ENCODE measurements around the gene WDFY4. TPM values are rescaled to one million over a fixed set of nuclear protein-coding genes. Genes with fewer than 3 reads are reported as not detected.

WDFY4 gene
- total RNA-seq, 8 experiments from 2014 or later = 0.05 to 2.0 (median 0.13) TPM; not detected in 1

DNA sequence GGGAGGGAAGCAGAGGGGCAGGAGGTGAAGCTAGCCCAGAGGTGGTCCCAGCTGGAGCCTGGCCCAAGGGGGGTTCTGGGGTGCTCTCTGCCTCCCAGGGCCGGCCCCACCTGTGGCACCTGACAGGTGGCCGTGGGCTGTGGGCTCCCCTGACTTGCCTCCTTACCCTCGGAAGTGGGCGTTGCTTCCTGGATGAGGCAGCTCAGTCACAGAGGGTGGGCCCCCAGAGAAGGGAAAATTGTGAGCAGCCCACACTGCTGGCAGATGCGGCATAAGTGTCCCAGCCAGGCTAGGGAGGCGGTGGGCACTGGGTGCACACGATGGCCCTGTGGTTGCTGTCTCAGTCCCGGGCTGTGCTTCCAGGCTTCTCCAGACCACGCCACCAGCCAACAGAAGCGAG lies 136.0 kb downstream of the WDFY4 start:
- ATAC-seq (replicated peaks in 6 of 8) = no peak
- Histone ChIP-seq H3K4me3 (no peak overlapping the region), H3K27ac (no peak overlapping the region), H3K4me1 (replicated peaks in 1 of 2) (no peaks in the 10 kb centered on the region)
- 60 to 92% (median 74%) methylated on average over 1 to 4 of the region's 10 CpGs; no CpG with 5 or more reads in 6 of the 10 experiments for WGBS, 10 experiments
- in situ Hi-C loops (cut with MboI; ENCODE audit: low pct_unique_long_range_greater_than_20kb in 2 of 9, low sequenced_read_pairs in 9 of 9, unreplicated experiment in 9 of 9) = no loop called here

DNA sequence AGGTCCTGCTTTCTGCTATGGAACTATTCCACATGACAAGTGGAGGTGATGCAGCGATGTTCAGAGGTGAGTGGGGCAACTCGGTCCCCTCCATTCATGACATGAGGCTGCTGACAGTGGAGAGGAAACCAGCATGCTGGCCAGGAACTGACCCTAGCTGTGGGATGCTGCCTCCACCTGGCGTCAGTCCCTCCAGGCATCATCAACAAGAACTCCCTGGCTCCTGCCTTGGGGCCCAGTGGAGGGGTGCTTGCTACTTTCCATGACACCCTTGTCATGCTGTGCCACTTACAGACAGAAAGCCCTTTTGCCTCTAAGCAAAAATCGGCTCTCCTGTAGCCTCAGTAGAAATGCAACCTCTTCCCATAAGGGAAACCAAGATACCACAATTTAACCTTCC lies 136.4 kb downstream of the WDFY4 start:
- H3K27ac ChIP-seq = no peak overlapping the region
- no peaks in the 10 kb centered on the region for H3K4me1 ChIP-seq (replicated peaks in 1 of 2)
- in situ Hi-C loops (cut with MboI; ENCODE audit: low pct_unique_long_range_greater_than_20kb in 2 of 9, low sequenced_read_pairs in 9 of 9, unreplicated experiment in 9 of 9) = no loop called here
- ATAC-seq (replicated peaks in 6 of 8) = no peak
- 40 to 86% (median 69%) methylated on average over 1 to 2 of the region's 4 CpGs; no CpG with 5 or more reads in 5 of the 10 experiments for WGBS, 10 experiments
- H3K4me3 ChIP-seq = no peak overlapping the region

DNA sequence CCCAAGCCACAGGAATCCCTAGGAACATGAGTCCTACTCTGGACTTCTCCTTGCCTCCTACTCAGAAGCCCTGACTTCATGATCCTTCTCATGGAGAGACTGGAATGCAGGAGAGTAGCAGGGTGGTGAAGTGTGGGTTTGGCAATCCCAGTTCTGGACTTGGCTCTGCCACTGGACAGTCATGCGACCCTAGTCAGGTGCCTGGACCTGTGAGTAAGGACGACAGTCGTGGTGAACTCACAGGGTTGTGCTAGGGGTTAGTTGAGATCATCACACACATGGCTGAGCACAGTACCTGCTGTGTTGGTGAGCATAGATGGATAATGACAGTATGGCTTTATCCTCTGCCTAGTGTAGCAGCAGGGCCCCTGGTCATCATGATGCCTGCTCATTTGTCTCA lies 137.0 kb downstream of the WDFY4 start:
- no peak for ATAC-seq (replicated peaks in 6 of 8)
- Histone ChIP-seq H3K4me3 (no peak overlapping the region), H3K4me1 (replicated peaks in 1 of 2) (no peaks in the 10 kb centered on the region), H3K27ac (no peak overlapping the region)
- in situ Hi-C loops (cut with MboI; ENCODE audit: low pct_unique_long_range_greater_than_20kb in 2 of 9, low sequenced_read_pairs in 9 of 9, unreplicated experiment in 9 of 9) = no loop called here
- WGBS, 10 experiments = 40 to 90% (median 68%) methylated on average over 1 to 3 of the region's 3 CpGs; no CpG with 5 or more reads in 4 of the 10 experiments

DNA sequence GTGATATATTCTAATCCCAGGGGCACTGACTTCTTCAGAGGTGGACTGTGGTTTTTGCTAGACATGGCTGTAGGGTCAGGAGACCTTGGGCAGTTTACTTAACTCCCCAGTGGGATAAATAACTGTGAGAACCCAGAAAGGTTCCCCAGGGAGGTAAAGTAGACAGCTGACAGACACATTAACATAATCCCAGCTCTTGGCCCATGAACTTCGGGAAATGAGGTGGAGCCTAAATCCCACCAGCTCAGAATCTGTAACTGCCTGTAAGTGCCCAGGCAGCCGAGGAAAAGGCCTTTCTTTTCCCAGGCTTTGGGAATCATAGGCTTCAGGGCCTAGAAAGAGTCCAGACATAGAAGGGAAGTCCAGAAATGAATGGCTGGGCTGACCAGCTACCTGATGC lies 149.0 kb downstream of the WDFY4 start:
- in situ Hi-C loops (cut with MboI; ENCODE audit: low pct_unique_long_range_greater_than_20kb in 2 of 9, low sequenced_read_pairs in 9 of 9, unreplicated experiment in 9 of 9) = no loop called here
- Histone ChIP-seq H3K4me3 (no peak overlapping the region), H3K4me1 (replicated peaks in 1 of 2) (no peaks in the 10 kb centered on the region), H3K27ac (no peak overlapping the region)
- ATAC-seq (replicated peaks in 6 of 8) = no peak
- WGBS, 10 experiments = 0 to 80% (median 50%) methylated on average over 1 to 2 of the region's 2 CpGs; no CpG with 5 or more reads in 5 of the 10 experiments

DNA sequence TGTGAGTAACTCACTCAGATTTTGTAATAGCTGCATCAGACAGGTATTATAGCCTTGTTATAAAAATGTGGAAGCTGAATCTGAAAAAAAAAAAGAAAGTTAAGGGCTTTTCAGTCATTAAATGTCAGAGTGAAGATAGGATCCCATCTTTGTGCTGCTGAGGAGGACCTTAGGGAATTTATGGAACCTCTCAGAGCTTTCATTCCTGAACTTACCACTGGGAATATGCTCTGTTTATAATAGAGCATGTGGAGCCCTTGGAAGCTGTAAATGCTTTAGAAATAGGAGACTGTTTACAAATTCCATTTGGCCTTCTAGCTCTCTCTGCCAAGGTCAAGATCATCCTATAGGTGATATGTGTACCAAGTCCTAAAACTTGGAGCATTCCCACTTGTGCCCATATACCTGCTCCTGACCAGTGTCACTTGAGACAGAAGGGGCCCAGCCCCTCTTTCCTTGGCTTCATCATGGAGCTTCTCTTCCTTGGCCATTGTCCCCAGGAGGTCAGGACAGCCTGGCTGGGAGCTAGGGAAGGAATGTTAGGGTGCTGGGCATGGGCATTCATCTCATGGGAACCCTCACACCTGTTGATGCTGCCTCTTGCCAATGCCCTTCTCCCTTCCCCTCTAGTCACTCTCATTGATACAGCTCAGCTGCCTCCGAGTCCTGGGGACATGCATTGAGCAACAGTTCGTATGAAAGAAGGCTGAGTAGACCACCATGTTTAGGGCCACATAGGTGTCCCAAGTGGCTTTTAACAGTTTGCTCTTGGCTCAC lies 149.7 kb downstream of the WDFY4 start:
- WGBS, 10 experiments = 38 to 80% (median 60%) methylated on average over 1 to 2 of the region's 2 CpGs; no CpG with 5 or more reads in 5 of the 10 experiments
- H3K4me3 ChIP-seq = no peak overlapping the region
- in situ Hi-C loops (cut with MboI; ENCODE audit: low pct_unique_long_range_greater_than_20kb in 2 of 9, low sequenced_read_pairs in 9 of 9, unreplicated experiment in 9 of 9) = no loop called here

DNA sequence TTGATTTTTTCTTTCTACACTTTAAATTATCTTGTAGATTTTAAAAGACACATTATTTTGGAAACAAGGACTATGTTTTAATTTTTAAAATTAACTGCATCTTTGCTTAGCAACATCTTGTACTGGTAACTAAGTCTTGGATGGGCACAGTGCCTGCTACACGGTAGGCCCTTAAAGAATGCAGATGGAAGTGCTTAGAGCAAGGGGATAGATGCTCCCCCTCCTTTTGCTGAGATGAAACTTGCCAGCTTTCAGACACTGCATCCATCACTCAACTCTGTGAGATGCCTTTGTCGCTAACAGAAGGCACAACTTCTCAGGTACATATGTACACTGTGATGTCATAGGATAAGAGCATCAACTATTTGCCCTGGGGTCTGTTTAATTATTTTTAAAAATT lies 151.1 kb downstream of the WDFY4 start:
- Histone ChIP-seq H3K27ac (no peak overlapping the region), H3K4me3 (no peak overlapping the region), H3K4me1 (replicated peaks in 1 of 2) (no peaks in the 10 kb centered on the region)
- no peak for ATAC-seq (replicated peaks in 6 of 8)
- WGBS, 10 experiments = 0 to 86% (median 24%) methylated on average over 1 to 2 of the region's 2 CpGs; no CpG with 5 or more reads in 4 of the 10 experiments
- in situ Hi-C loops (cut with MboI; ENCODE audit: low pct_unique_long_range_greater_than_20kb in 2 of 9, low sequenced_read_pairs in 9 of 9, unreplicated experiment in 9 of 9) = no loop called here

More for the DNA sequence above, 149.7 kb downstream of the WDFY4 start:
- Histone ChIP-seq H3K27ac (no peak overlapping the region), H3K4me1 (replicated peaks in 1 of 2) (no peaks in the 10 kb centered on the region)
- ATAC-seq (replicated peaks in 6 of 8) = no peak

DNA sequence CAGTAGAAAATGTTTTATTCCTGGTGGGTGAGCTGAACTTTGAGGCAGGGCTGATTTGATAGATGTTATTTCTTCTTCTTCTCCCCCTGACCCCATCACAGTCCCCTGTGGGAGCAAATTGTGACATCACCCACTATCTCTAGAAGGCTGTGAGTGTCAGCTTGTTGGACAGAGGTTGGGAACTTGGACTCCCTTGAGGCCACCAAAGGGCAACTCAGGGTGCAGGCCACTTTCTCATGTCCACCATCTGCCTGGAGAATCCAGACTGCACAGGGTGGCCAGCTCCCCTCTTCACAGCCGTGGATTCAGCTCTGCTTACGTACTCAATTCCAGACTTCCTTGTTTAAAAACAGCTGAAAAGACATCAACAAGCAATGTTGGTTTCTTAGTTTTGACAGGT lies 151.9 kb downstream of the WDFY4 start:
- Histone ChIP-seq H3K4me1 (replicated peaks in 1 of 2) (no peaks in the 10 kb centered on the region), H3K27ac (no peak overlapping the region), H3K4me3 (no peak overlapping the region)
- ATAC-seq (replicated peaks in 6 of 8) = no peak
- in situ Hi-C loops (cut with MboI; ENCODE audit: low pct_unique_long_range_greater_than_20kb in 2 of 9, low sequenced_read_pairs in 9 of 9, unreplicated experiment in 9 of 9) = no loop called here
- 65 to 100% (median 80%) methylated on average over 1 to 2 of the region's 2 CpGs; no CpG with 5 or more reads in 6 of the 10 experiments for WGBS, 10 experiments

DNA sequence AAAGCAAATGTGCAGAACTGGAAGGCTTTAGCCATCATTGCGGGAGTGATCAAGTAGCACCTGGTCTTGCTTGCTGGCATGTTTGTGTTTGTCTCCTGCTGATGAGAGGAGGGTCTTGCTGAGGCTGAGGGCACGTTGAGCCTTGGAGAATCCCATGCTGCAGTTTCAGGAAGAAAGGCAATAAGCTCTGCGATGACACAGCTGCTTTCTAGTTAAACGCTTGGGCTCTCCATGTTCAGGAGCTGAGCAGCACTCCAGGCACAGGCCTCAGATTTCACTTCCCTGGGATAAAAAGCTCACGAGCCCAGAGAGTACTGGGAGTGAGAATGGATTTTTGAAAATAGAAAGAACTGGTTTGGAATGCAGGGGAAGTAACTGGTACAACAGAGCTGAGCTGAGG lies 154.2 kb downstream of the WDFY4 start:
- H3K4me1 ChIP-seq (replicated peaks in 1 of 2) = no peaks in the 10 kb centered on the region
- WGBS, 10 experiments = 33 to 100% (median 69%) methylated on average over 1 to 4 of the region's 5 CpGs; no CpG with 5 or more reads in 2 of the 10 experiments
- H3K4me3 ChIP-seq = no peak overlapping the region
- in situ Hi-C loops (cut with MboI; ENCODE audit: low pct_unique_long_range_greater_than_20kb in 2 of 9, low sequenced_read_pairs in 9 of 9, unreplicated experiment in 9 of 9) = no loop called here
- no peak for ATAC-seq (replicated peaks in 6 of 8)
- no peak overlapping the region for H3K27ac ChIP-seq

DNA sequence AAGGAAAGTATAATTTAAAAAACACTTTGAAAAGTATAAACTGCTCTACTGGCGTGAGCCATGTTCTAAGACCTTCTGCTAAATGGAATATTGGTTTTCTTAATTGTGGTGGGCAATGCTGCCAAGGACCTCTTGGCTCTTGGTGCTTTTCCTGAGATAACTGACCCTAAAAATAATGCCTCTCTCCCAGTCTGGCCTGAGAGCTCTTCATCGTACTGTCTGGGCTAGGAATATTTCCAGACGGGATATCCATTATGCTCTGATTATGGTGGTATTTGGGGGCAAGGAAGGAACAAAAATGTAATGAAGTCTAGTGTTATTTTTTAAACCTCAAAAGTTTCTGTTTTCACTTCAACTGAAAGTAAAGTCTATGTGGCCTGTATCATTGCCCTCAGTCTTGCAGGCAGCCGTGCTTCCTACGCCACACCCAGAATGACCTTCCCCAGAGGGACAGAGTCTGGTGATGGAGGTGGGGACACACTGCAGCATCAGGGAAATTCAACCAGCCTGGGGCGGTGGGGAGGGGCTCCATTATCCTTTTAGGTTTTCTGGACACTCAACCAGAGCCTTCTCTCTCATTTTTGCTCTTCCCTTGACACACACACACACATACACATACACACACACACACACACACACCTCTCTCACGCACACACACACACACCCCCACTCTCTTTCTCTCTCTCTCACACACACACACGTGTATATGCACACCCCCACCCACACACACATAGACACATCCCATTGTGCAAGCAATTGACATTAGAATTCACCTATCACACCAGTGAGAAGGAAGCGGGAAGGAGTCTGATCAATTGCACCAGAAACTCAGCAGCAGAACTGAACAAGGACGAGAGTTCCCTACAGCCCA lies 155.4 kb downstream of the WDFY4 start:
- 19 to 100% (median 87%) methylated on average over 1 to 9 of the region's 10 CpGs; no CpG with 5 or more reads in 1 of the 10 experiments for whole genome bisulfite sequencing, 10 experiments
- H3K4me1 ChIP-seq (replicated peaks in 1 of 2) = no peaks in the 10 kb centered on the region
- no peak overlapping the region for H3K4me3 ChIP-seq
- H3K27ac ChIP-seq = no peak overlapping the region
- ATAC-seq (replicated peaks in 6 of 8) = peak in 2 of 8 experiments; percentile 69 to 87
- in situ Hi-C loops (cut with MboI; ENCODE audit: low pct_unique_long_range_greater_than_20kb in 2 of 9, low sequenced_read_pairs in 9 of 9, unreplicated experiment in 9 of 9) = no loop called here

DNA sequence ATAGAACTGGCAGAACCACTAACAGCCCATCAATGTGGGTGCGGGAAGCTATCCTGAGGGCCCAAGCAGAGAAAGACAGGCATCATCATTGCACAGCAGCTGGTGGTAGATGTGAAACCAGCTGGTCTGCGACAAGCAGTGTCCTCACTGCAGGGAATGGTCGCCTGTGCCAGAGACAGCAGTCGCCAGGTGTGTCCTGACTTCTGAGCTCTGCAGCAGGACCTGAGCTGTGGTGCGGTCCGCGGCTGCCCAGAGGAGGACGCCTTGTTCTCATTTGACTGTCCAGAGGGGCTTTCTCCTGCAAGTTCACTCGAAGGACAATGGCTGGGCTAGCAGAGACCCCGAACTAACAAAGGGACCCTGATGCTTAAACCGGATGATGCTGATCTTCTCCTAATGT lies 157.6 kb downstream of the WDFY4 start:
- Histone ChIP-seq H3K4me3 (no peak overlapping the region), H3K27ac (no peak overlapping the region), H3K4me1 (replicated peaks in 1 of 2) (no peaks in the 10 kb centered on the region)
- ATAC-seq (replicated peaks in 6 of 8) = no peak
- 58 to 100% (median 74%) methylated on average over 1 to 6 of the region's 11 CpGs; no CpG with 5 or more reads in 2 of the 10 experiments for WGBS, 10 experiments
- in situ Hi-C loops (cut with MboI; ENCODE audit: low pct_unique_long_range_greater_than_20kb in 2 of 9, low sequenced_read_pairs in 9 of 9, unreplicated experiment in 9 of 9) = no loop called here

DNA sequence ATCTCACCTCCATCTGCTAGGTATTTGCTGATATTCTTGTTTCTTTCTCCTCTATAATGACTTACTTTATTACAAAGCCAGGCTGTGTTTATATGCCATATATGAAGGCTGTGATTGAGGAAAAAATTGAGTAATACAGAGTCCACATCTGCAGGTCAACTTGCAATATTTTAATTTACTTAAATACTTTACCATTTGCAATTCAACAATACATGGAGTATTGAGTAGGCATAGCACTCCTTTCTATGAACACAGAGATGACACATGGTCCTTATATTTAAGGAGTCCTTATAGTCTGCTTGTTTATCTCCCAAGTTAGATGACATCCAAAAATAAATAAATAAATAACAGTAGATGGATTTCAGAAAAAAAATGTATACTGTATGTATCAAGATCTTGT lies 158.5 kb downstream of the WDFY4 start:
- no peaks in the 10 kb centered on the region for H3K4me1 ChIP-seq (replicated peaks in 1 of 2)

DNA sequence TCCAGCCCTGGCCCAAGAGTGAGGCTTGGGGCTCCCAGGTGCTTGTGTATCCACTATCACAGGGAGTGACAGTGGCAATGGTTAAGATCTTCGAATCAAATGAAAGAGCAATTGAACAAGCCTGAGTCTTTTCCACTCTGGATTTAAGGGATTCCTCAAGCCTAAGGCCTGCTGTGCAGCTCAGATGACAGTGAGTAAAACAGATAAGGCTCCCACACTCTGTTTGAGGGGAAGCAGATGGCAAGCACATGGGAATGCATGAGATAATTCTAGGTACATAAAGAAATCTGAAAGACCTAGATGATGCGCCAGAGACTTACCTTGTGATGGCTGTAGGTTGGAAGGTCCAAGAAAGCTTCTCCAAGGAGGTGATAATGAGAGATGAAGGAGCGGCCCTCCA lies 159.9 kb downstream of the WDFY4 start:
- in situ Hi-C loops (cut with MboI; ENCODE audit: low pct_unique_long_range_greater_than_20kb in 2 of 9, low sequenced_read_pairs in 9 of 9, unreplicated experiment in 9 of 9) = no loop called here
- no peaks in the 10 kb centered on the region for H3K4me1 ChIP-seq (replicated peaks in 1 of 2)
- no peak for ATAC-seq (replicated peaks in 6 of 8)
- no peak overlapping the region for H3K4me3 ChIP-seq
- WGBS, 10 experiments = 0 to 88% (median 65%) methylated on average over 1 to 3 of the region's 3 CpGs; no CpG with 5 or more reads in 5 of the 10 experiments
- no peak overlapping the region for H3K27ac ChIP-seq

More for the DNA sequence above, 158.5 kb downstream of the WDFY4 start:
- ATAC-seq (replicated peaks in 6 of 8) = peak in 3 of 8 experiments; percentile 18 to 63 (median 62)
- Histone ChIP-seq H3K27ac (no peak overlapping the region), H3K4me3 (no peak overlapping the region)
- in situ Hi-C loops (cut with MboI; ENCODE audit: low pct_unique_long_range_greater_than_20kb in 2 of 9, low sequenced_read_pairs in 9 of 9, unreplicated experiment in 9 of 9) = no loop called here

DNA sequence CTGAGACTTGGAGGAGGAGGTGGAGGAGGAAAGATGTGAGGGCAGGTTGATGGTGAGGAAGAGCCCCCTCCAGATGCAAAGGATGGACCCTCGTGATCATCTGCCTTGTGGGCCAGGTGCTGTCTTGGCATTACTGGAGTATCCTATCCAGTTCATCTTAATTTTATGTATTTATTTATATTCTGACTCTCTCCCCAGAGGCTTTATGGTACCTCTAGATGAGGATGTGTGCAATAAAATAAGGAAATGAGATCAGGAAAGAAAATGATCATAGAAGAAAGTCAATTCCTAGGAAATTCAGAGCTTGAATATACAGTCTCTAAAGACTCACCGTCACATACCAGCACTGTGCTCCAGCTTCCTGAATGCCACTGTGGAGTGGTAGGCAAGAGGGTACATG lies 160.8 kb downstream of the WDFY4 start:
- H3K4me1 ChIP-seq (replicated peaks in 1 of 2) = no peaks in the 10 kb centered on the region
- H3K27ac ChIP-seq = no peak overlapping the region
- H3K4me3 ChIP-seq = no peak overlapping the region
- WGBS, 10 experiments = 0 to 83% (median 23%) methylated on average over 1 of the region's 2 CpGs; no CpG with 5 or more reads in 6 of the 10 experiments
- in situ Hi-C loops (cut with MboI; ENCODE audit: low pct_unique_long_range_greater_than_20kb in 2 of 9, low sequenced_read_pairs in 9 of 9, unreplicated experiment in 9 of 9) = no loop called here
- no peak for ATAC-seq (replicated peaks in 6 of 8)
